Neural progenitor cell (in vitro differentiated cells): ENCODE results near the gene KMT2E.

Source experiments
- EZH2 ChIP-seq: fragments of 200-600 bp; sonication (generic); IDR thresholded peaks from 2 replicates; pipeline ENCODE4 v1.6.1; 2017; ENCODE audit warnings: antibody characterized with exemption, mild to moderate bottlenecking, moderate library complexity
- EZH2phosphoT487 ChIP-seq: fragments of 200-600 bp; sonication (generic); IDR thresholded peaks from 2 replicates; pipeline ENCODE4 v1.6.1; 2017; ENCODE audit warnings: antibody characterized with exemption
- TF ChIP-seq, protein P1 (sequence below): fragments of 200-600 bp; sonication (generic); IDR thresholded peaks from 2 replicates; pipeline ENCODE4 v1.5.1; 2017; ENCODE audit warnings: antibody characterized with exemption, mild to moderate bottlenecking

DNA sequence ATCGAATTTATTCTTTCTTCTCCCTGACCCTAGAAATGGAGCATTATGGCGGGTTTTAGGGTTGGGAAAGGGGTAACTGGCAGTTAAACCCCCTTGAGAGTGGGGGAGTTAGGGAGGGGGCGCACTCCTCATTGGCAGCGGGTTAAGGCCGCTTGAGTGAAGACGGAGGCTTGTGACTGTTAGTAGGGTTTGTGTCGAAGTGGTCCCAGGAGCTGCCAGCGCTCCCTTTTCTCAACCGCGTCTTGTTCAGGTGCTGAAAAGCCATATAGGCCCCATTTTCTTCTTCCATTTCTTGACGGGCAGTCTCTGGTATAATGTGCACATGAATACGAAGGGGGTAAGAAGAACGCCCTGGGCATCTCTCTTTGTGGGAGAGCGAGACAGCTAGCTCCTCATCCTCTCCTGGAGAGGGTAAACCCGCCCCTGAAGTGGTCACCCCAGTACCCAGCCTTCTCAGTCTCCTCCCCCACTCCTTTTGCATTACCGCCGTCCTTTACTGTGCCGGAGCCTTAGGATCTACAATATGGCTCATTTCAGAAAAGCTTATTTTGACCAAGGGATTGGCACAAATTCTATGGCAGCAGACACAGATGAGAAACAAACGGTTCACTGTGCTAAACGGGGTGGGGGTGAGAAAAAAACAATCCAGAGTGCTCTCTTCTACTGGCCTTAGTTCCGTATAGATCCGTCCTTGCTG is 836 bp downstream of the KMT2E start:
- TF ChIP-seq, protein P1, sequence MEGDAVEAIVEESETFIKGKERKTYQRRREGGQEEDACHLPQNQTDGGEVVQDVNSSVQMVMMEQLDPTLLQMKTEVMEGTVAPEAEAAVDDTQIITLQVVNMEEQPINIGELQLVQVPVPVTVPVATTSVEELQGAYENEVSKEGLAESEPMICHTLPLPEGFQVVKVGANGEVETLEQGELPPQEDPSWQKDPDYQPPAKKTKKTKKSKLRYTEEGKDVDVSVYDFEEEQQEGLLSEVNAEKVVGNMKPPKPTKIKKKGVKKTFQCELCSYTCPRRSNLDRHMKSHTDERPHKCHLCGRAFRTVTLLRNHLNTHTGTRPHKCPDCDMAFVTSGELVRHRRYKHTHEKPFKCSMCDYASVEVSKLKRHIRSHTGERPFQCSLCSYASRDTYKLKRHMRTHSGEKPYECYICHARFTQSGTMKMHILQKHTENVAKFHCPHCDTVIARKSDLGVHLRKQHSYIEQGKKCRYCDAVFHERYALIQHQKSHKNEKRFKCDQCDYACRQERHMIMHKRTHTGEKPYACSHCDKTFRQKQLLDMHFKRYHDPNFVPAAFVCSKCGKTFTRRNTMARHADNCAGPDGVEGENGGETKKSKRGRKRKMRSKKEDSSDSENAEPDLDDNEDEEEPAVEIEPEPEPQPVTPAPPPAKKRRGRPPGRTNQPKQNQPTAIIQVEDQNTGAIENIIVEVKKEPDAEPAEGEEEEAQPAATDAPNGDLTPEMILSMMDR: no peak
- TF ChIP-seq EZH2phosphoT487 (no peak), EZH2 (no peak)
